ENCODE data around the gene CRTC2.
"Not testable (repeated sequence)": the region's sequence is repeated elsewhere in the genome, so short reads cannot be mapped to it uniquely, and the experiment has no call there.

CRTC2 gene

GRCh38 chr1:153928245-153928644, 30.2 kb downstream of the CRTC2 start:
- no peak for DNase-seq

- DNase-seq = no peak
These were observed 32.0 kb downstream of the CRTC2 start for GRCh38 chr1:153926405-153926804.

- DNase-seq = peak; percentile 100
These were observed 35.2 kb downstream of the CRTC2 start, which contains the start of gene GATAD2B for GRCh38 chr1:153922972-153923925. Gene GATAD2B (minus strand): TSS chr1:153922972. CDS start chr1:153828347, 94,625 bp downstream.

DNA sequence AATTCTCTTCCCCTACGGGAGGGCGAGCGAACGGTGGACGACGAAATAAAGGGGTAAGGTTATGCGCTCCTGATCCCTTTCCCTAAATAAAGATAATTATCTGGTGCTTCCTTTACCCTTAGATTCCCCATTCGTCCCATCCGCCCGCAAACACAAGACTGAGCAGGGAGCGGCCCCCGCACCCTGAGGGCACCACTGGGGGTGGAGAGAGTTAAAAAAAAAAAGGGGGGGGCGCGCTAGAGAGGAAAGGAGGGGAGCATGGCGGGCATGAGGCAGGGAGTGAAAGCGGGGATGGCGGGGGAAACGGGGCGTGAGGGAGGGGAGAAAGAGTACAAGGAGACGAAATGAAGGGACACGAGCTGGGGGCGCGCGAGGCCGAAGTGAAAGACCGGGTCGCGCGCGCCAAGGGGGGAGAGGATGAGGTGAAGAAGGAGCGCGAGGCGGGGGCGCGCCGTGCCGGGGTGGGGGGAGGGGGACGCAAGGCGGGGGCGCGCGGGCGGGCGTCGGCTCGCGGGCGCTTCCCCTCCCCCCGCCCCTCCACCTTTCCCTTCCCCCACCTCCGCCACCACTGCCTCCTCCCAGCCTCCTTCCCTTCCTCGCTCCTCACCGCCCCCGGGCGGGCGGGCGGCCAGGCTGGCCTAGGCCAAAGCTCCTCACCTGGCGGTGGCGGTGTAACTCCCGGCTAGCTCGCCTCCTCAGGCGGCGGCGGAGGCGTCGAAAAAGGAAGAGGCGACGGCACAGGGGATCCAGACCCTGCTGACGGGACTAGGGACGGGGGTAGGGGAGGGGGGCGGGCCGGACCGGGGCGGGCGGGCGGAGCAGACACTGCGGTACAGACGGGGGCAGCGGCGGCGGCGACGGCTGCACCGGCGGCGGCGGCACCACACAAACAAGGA, 36.1 kb downstream of the CRTC2 start:
- DNase-seq = peak; percentile 84

GRCh38 chr1:153921803-153922075, 36.7 kb downstream of the CRTC2 start:
- DNase-seq = peak in 1 of 2 experiments; percentile 62

- DNase-seq = no peak
These were observed 37.2 kb downstream of the CRTC2 start for GRCh38 chr1:153921080-153921802.

DNA sequence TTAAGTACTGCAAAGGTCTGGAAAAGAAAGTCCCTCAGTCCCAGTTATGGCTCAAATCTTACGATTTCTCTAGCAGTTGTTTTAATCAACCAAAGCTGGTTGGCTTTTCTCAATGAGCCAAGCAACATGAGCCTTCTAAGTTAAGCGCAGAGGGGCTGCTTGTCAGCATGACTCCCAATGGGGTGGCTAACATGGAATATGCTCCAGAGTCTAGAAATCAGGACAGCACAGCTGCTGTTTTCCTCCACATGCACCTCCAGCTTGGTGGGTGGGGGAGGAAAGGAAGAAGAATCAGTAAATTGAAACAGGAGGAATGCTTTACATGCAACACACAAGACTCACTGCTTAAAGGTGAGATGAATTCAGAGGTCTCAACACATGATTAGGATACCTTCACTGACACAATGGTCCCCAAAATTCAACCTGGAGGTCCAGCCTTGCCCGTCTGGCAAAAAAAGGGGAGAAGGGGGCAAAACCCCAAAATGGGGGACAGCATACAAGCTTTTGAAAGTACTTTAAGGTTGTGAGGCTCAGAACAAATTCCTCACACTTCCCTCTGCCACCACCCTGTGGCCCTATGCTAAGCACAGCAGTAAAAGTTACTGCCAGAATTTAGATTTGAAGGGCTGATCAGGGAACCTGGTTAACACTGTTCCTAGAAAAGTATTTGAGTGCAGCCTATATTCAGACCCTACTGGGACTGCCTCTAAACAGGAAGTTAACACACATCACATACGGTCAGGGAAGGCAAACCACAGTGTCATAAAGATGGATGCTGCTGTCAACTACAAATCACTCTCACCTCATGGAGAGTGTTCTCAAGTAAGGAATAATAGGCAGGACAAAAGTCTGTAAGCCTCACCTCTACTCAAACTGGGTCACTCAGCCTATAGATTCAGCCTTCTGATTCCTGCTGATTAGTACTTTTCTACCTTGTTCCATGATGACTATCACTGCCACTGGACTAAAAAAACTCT, 38.2 kb downstream of the CRTC2 start:
- DNase-seq = peak in 1 of 2 experiments; percentile 17

DNA sequence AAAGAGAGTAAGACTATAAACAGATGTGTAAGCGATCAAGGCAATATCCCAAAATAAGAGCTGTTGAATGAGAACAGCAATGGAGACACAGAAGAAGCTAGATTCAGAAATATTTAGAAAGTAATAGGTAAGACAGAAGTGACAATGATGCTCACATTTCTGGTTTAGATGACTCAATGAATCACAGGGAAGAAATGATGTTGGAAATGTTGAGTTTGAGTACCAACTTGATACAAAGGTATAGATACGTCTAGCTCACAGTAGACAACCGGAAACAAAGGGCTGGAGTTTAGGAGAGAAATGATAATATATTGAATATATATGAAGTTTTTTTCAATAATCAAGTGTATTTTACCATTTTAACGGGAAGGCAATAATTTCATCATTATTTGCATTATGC, 42.1 kb downstream of the CRTC2 start:
- DNase-seq = no peak

- no peak for DNase-seq
These were observed 46.1 kb downstream of the CRTC2 start for GRCh38 chr1:153912349-153912748.

DNA sequence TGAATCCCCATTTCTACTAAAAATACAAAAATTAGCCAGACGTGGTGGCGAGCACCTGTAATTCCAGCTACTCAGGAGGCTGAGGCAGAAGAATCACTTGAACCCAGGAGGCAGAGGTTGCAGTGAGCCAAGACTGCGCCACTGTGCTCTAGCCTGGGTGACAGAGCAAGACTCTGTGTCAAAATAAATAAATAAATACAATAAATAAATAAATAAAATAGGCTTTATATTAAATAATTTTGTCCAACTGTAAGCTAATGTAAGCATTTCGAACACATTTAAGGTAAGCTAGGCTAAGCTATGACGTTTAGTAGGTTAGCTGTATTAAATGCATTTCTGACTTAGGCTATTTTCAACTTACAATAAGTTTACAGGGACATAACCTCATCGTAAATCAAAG, 47.9 kb downstream of the CRTC2 start:
- not testable (repeated sequence) for DNase-seq

DNA sequence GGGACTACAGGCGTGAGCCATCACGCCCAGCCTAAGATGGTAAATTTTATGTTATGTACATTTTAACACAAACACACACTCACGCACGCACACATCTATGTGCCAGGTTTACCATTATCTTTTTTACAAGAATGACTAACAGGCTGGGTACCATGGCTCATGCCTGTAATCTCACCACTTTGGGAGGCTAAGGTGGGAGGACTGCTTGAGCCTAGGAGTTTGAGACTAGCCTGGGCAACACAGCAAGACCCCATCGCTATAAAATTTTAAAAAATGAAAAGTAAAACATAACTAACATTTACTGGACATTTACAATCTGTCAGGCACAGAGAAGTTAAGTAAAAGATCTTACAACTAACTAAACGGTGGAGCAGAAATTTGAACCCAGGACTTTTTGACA, 50.3 kb downstream of the CRTC2 start:
- DNase-seq = no peak

DNA sequence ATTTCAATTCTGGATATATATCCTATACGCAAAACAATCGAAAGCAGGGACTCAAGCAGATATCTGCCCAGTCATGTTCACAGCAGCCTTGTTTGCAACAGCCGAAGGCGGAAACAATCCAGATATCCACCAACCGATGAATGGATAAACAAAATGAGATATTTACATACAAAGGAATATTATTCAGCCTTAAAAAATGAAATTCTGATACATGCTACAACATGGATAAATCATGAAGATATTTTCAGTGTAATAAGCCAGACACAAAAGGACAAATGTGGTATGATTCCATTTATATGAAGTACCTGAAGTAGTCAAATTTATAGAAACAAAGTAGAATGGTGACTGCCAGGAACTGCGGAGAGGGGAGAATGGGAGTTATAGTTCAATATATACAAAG, 51.3 kb downstream of the CRTC2 start:
- no peak for DNase-seq

GRCh38 chr1:153906396-153906795, 52.0 kb downstream of the CRTC2 start:
- DNase-seq = no peak

GRCh38 chr1:153905908-153906307, 52.5 kb downstream of the CRTC2 start:
- not testable (repeated sequence) for DNase-seq

DNA sequence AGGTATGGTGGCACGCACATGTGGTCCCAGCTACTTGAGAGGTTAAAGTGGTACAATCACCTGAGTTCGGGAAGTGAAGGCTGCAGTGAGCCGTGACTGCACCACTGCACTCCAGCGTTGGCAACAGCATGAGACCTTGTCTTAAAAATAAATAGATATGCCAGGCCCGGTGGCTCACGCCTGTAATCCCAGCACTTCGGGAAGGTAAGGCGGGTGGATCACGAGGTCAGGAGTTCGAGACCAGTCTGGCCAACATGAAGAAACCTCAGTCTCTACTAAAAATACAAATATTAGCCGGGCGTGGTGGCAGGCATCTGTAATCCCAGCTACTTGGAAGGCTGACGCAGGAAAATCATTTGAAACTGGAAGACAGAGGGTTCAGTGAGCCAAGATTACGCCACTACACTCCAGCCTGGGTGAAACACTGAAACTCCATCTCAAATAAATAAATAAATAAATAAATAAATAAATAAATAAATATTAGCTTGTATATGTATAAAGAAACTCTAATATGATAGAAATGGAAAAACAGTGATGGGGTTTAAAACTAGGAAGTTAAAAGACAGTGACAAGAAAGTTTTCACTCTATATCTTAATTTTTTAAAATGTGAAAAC, 54.5 kb downstream of the CRTC2 start:
- no peak for DNase-seq

DNA sequence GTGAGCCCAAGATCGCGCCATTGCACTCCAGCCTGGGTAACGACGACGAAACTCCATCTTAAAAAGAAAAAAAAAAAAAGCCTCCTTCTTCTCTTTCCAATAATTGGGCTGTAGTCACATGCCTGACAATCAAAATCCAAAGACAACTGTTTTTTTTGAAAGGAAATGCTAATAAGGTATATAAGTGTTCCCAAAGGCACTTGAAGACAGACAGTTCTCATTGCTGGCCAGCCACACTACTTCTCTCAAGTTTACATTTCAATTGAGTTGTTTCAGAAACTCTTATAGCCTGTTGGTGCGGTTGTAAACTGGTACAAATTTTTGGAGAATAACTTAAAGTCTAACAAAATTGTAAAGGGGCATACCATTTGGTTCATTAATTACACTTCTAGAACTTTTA, 58.9 kb downstream of the CRTC2 start:
- DNase-seq = no peak
